HG02852 (cell line): Measurements from ENCODE around the gene LMBR1.

Source experiments
- ATAC-seq: cut with Tn5 transposase; IDR thresholded peaks from one replicate; pipeline ENCODE4 v1.9.1; 2021; ENCODE audit warnings: mild to moderate bottlenecking, moderate library complexity; ENCODE audit not compliant: unreplicated experiment

The LMBR1 gene

GRCh38 chr7:156764016-156764669, 128.8 kb downstream of the LMBR1 start:
- no peak for ATAC-seq

- no peak for ATAC-seq
Observed at GRCh38 chr7:156759579-156760202, 133.3 kb downstream of the LMBR1 start.

GRCh38 chr7:156759143-156759542, 133.8 kb downstream of the LMBR1 start:
- no peak for ATAC-seq

GRCh38 chr7:156754201-156754600, 138.8 kb downstream of the LMBR1 start:
- ATAC-seq, result no peak

GRCh38 chr7:156753630-156754029, 139.4 kb downstream of the LMBR1 start:
- ATAC-seq, result no peak

GRCh38 chr7:156753229-156753560, 139.8 kb downstream of the LMBR1 start:
- ATAC-seq, result no peak

- ATAC-seq, result no peak
Observed at GRCh38 chr7:156752367-156753228, 140.4 kb downstream of the LMBR1 start.

- peak; percentile 76 for ATAC-seq
Observed at GRCh38 chr7:156751319-156751718, 141.7 kb downstream of the LMBR1 start.

GRCh38 chr7:156747718-156748117, 145.3 kb downstream of the LMBR1 start:
- ATAC-seq, result no peak

- ATAC-seq, result no peak
Observed at GRCh38 chr7:156746891-156747290, 146.1 kb downstream of the LMBR1 start.

GRCh38 chr7:156739596-156739995, 153.4 kb downstream of the LMBR1 start:
- no peak for ATAC-seq

GRCh38 chr7:156735851-156736250, 157.1 kb downstream of the LMBR1 start:
- no peak for ATAC-seq

- ATAC-seq, result no peak
Observed at GRCh38 chr7:156733638-156734037, 159.3 kb downstream of the LMBR1 start.

GRCh38 chr7:156732091-156732625, 160.8 kb downstream of the LMBR1 start:
- ATAC-seq, result no peak

- no peak for ATAC-seq
Observed at GRCh38 chr7:156731651-156732050, 161.3 kb downstream of the LMBR1 start.

- no peak for ATAC-seq
Observed at GRCh38 chr7:156725936-156726335, 167.0 kb downstream of the LMBR1 start.

- no peak for ATAC-seq
Observed at GRCh38 chr7:156725073-156725472, 167.9 kb downstream of the LMBR1 start.

GRCh38 chr7:156722043-156722826, 170.7 kb downstream of the LMBR1 start:
- no peak for ATAC-seq

- ATAC-seq, result no peak
Observed at GRCh38 chr7:156703773-156704482, 189.1 kb downstream of the LMBR1 start.

- no peak for ATAC-seq
Observed at GRCh38 chr7:156703209-156703608, 189.8 kb downstream of the LMBR1 start.
